Measurements from ENCODE around the gene ABHD14A. TPM values are rescaled to one million over a fixed set of nuclear protein-coding genes. Genes with fewer than 3 reads are reported as not detected.

Gene ABHD14A
- total RNA-seq, 1 experiment from 2014 or later: 3.8 TPM

DNA sequence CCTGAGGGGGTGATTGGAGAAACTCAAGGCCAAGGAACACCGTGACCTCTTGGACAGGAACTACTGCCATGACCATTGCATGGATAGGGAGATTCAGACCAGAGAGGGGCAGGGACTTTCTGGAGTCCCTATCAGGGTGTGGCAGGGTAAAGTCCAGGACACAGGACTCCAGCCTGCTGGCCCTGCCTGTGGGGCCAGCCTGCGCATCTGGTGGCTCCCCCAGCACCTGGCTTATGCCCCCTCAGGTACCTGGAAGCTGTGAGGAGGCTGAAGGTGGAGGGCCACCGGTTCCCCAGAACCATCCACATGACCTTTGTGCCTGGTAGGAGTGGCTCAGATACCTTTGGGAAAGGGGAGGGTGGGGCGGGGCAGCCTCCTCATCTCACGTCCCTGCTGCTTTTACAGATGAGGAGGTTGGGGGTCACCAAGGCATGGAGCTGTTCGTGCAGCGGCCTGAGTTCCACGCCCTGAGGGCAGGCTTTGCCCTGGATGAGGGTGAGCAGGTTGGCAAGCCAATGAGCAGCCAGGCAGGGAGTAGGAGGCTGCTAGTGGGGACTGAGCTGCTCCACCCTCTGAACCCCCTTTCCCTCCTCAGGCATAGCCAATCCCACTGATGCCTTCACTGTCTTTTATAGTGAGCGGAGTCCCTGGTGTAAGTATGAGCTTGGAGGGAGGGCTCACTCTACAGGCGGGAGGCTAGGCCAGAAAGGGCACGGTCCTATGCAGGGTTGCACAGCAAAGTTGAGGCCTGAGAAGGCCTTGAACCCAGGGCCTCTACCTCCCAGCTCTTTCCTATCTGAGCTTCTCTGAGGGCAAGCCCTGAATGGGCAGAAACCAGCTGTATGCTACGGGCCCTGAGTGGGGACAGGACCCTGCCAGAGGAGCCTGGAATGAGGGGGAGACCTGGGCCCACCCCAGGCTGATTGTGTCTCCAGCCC, 11.4 kb downstream of the ABHD14A start:
- Mint-ChIP-seq H3K27me3 (ENCODE audit: low read depth) (no peaks in the 10 kb centered on the region), H3K4me3 (no peak overlapping the region), H3K27ac (no peak overlapping the region), H3K9me3 (no peaks in the 10 kb centered on the region), H3K36me3 (peaks cover 3% of the 10 kb centered on the region), H3K4me1 (peaks cover 27% of the 10 kb centered on the region)
- ATAC-seq: no peak
- ChIA-PET CTCF (interaction anchor here (1.0 to 1.5 kb wide), 3 partner anchors 10 to 167 kb away, joined by 3 to 7 read pairs (median 3); partner anchors contain the start of genes ABHD14B and RPL29), POLR2A (interaction anchor here (0.5 to 1.5 kb wide), 2 partner anchors 10 kb away, joined by 3 read pairs; partner anchors contain the start of gene RPL29)
- DNase-seq (ENCODE audit: low spot score): no peak
- TF ChIP-seq CBFB (CRISPR knock-in tag; IDR thresholded peaks at IDR 0.05; ENCODE audit: low read depth): no peak
- TF ChIP-seq, protein P1, sequence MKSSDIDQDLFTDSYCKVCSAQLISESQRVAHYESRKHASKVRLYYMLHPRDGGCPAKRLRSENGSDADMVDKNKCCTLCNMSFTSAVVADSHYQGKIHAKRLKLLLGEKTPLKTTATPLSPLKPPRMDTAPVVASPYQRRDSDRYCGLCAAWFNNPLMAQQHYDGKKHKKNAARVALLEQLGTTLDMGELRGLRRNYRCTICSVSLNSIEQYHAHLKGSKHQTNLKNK (CRISPR knock-in tag; IDR thresholded peaks at IDR 0.05): no peak
- TF ChIP-seq, protein P2, sequence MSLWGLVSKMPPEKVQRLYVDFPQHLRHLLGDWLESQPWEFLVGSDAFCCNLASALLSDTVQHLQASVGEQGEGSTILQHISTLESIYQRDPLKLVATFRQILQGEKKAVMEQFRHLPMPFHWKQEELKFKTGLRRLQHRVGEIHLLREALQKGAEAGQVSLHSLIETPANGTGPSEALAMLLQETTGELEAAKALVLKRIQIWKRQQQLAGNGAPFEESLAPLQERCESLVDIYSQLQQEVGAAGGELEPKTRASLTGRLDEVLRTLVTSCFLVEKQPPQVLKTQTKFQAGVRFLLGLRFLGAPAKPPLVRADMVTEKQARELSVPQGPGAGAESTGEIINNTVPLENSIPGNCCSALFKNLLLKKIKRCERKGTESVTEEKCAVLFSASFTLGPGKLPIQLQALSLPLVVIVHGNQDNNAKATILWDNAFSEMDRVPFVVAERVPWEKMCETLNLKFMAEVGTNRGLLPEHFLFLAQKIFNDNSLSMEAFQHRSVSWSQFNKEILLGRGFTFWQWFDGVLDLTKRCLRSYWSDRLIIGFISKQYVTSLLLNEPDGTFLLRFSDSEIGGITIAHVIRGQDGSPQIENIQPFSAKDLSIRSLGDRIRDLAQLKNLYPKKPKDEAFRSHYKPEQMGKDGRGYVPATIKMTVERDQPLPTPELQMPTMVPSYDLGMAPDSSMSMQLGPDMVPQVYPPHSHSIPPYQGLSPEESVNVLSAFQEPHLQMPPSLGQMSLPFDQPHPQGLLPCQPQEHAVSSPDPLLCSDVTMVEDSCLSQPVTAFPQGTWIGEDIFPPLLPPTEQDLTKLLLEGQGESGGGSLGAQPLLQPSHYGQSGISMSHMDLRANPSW (CRISPR knock-in tag; conservative IDR thresholded peaks at IDR 0.05; ENCODE audit: low read depth): no peak
- no peak for TF ChIP-seq TCF7 (CRISPR knock-in tag; IDR thresholded peaks at IDR 0.05; ENCODE audit: low read depth)
- no peak for TF ChIP-seq NFATC4 (CRISPR knock-in tag; IDR thresholded peaks at IDR 0.05)
- TF ChIP-seq EMX1 (CRISPR knock-in tag; IDR thresholded peaks at IDR 0.05): no peak

DNA sequence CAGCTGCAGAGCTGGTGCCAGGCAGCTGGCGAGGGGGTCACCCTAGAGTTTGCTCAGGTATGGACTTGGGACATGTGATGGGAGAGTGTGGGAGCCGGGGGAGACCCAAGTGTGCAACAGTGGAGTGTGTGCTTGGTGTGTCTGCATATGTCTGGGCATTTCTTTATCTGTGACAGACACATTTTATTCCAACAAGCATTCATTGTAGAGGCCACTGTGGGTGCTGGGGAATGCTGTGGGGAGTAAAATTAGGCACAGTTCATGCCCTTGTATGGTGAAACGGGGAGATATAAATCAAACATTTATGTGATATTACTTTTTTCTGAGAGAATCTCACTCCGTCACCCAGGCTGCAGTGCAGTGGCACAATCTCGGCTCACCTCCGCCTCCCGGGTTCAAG, 12.7 kb downstream of the ABHD14A start:
- Mint-ChIP-seq H3K9me3 (0 out of 2 replicates have a peak, but pooled peaks cover 2% of the 10 kb centered on the region), H3K4me1 (peaks cover 24% of the 10 kb centered on the region), H3K4me3 (no peak overlapping the region), H3K27me3 (ENCODE audit: low read depth) (no peaks in the 10 kb centered on the region), H3K36me3 (peaks cover 14% of the 10 kb centered on the region), H3K27ac (peak overlapping the region; percentile 48; the same call in 1 of the 2 replicates)
- no peak for ATAC-seq
- CTCF ChIA-PET: interaction anchor here (1.5 kb wide), 1 partner anchor 14 kb away, joined by 7 read pairs; the partner anchor contains the start of gene ABHD14B
- POLR2A ChIA-PET: interaction anchor here (1.5 kb wide), 1 partner anchor 8 kb away, joined by 3 read pairs; the partner anchor contains the start of gene RPL29
- DNase-seq (ENCODE audit: low spot score): no peak
- TF ChIP-seq, protein P3, sequence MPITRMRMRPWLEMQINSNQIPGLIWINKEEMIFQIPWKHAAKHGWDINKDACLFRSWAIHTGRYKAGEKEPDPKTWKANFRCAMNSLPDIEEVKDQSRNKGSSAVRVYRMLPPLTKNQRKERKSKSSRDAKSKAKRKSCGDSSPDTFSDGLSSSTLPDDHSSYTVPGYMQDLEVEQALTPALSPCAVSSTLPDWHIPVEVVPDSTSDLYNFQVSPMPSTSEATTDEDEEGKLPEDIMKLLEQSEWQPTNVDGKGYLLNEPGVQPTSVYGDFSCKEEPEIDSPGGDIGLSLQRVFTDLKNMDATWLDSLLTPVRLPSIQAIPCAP (CRISPR knock-in tag; IDR thresholded peaks at IDR 0.05): no peak
- TF ChIP-seq, protein P4, sequence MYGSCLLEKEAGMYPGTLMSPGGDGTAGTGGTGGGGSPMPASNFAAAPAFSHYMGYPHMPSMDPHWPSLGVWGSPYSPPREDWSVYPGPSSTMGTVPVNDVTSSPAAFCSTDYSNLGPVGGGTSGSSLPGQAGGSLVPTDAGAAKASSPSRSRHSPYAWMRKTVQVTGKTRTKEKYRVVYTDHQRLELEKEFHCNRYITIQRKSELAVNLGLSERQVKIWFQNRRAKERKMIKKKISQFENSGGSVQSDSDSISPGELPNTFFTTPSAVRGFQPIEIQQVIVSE (CRISPR knock-in tag; IDR thresholded peaks at IDR 0.05; ENCODE audit: borderline replicate concordance): no peak
- TF ChIP-seq TEAD1 (CRISPR knock-in tag; IDR thresholded peaks at IDR 0.05): no peak
- TF ChIP-seq JAZF1 (CRISPR knock-in tag; IDR thresholded peaks at IDR 0.05): no peak
- TF ChIP-seq ZNF317 (CRISPR knock-in tag; IDR thresholded peaks at IDR 0.05; ENCODE audit: borderline replicate concordance, low read depth): no peak
- TF ChIP-seq ZNF423 (CRISPR knock-in tag; IDR thresholded peaks at IDR 0.05): no peak
- TF ChIP-seq NR2C2 (CRISPR knock-in tag; IDR thresholded peaks at IDR 0.05): no peak
- TF ChIP-seq NR1H2 (CRISPR knock-in tag; IDR thresholded peaks at IDR 0.05): no peak
- TF ChIP-seq, protein P5, sequence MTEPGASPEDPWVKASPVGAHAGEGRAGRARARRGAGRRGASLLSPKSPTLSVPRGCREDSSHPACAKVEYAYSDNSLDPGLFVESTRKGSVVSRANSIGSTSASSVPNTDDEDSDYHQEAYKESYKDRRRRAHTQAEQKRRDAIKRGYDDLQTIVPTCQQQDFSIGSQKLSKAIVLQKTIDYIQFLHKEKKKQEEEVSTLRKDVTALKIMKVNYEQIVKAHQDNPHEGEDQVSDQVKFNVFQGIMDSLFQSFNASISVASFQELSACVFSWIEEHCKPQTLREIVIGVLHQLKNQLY (CRISPR knock-in tag; IDR thresholded peaks at IDR 0.05): no peak
- TF ChIP-seq, protein P6, sequence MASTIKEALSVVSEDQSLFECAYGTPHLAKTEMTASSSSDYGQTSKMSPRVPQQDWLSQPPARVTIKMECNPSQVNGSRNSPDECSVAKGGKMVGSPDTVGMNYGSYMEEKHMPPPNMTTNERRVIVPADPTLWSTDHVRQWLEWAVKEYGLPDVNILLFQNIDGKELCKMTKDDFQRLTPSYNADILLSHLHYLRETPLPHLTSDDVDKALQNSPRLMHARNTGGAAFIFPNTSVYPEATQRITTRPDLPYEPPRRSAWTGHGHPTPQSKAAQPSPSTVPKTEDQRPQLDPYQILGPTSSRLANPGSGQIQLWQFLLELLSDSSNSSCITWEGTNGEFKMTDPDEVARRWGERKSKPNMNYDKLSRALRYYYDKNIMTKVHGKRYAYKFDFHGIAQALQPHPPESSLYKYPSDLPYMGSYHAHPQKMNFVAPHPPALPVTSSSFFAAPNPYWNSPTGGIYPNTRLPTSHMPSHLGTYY (CRISPR knock-in tag; IDR thresholded peaks at IDR 0.05): no peak
- no peak for TF ChIP-seq NR3C1 (CRISPR knock-in tag; conservative IDR thresholded peaks at IDR 0.05; ENCODE audit: low read depth)
- TF ChIP-seq, protein P7, sequence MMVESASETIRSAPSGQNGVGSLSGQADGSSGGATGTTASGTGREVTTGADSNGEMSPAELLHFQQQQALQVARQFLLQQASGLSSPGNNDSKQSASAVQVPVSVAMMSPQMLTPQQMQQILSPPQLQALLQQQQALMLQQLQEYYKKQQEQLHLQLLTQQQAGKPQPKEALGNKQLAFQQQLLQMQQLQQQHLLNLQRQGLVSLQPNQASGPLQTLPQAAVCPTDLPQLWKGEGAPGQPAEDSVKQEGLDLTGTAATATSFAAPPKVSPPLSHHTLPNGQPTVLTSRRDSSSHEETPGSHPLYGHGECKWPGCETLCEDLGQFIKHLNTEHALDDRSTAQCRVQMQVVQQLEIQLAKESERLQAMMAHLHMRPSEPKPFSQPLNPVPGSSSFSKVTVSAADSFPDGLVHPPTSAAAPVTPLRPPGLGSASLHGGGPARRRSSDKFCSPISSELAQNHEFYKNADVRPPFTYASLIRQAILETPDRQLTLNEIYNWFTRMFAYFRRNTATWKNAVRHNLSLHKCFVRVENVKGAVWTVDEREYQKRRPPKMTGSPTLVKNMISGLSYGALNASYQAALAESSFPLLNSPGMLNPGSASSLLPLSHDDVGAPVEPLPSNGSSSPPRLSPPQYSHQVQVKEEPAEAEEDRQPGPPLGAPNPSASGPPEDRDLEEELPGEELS (CRISPR knock-in tag; IDR thresholded peaks at IDR 0.05): no peak
- TF ChIP-seq, protein P8, sequence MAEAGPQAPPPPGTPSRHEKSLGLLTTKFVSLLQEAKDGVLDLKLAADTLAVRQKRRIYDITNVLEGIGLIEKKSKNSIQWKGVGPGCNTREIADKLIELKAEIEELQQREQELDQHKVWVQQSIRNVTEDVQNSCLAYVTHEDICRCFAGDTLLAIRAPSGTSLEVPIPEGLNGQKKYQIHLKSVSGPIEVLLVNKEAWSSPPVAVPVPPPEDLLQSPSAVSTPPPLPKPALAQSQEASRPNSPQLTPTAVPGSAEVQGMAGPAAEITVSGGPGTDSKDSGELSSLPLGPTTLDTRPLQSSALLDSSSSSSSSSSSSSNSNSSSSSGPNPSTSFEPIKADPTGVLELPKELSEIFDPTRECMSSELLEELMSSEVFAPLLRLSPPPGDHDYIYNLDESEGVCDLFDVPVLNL (CRISPR knock-in tag; IDR thresholded peaks at IDR 0.05; ENCODE audit: borderline replicate concordance, low read depth): no peak
- TF ChIP-seq ZNF396 (CRISPR knock-in tag; IDR thresholded peaks at IDR 0.05; ENCODE audit: borderline replicate concordance): no peak
- TF ChIP-seq, protein P9, sequence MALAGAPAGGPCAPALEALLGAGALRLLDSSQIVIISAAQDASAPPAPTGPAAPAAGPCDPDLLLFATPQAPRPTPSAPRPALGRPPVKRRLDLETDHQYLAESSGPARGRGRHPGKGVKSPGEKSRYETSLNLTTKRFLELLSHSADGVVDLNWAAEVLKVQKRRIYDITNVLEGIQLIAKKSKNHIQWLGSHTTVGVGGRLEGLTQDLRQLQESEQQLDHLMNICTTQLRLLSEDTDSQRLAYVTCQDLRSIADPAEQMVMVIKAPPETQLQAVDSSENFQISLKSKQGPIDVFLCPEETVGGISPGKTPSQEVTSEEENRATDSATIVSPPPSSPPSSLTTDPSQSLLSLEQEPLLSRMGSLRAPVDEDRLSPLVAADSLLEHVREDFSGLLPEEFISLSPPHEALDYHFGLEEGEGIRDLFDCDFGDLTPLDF (CRISPR knock-in tag; IDR thresholded peaks at IDR 0.05): no peak
- no peak for TF ChIP-seq NFYB (CRISPR knock-in tag; conservative IDR thresholded peaks at IDR 0.05; ENCODE audit: low read depth)
